Measurements from ENCODE around the gene MORC4. TPM values are rescaled to one million over a fixed set of nuclear protein-coding genes. Genes with fewer than 3 reads are reported as not detected.

The MORC4 gene
- total RNA-seq, 3 donors from 2014 or later (not counting 1 experiment from before 2014, with no cell fraction given), result 2.5 to 3.6 (median 3.0) TPM

- Mint-ChIP-seq H3K27ac (no peak overlapping the region), H3K27me3 (ENCODE audit: low read depth in 2 of 2) (no peaks in the 10 kb centered on the region), H3K9me3 (no peaks in the 10 kb centered on the region), H3K4me3 (no peak overlapping the region), H3K36me3 (no peaks in the 10 kb centered on the region), H3K4me1 (no peaks in the 10 kb centered on the region)
- intact Hi-C loops (cut with micrococcal nuclease), result no loop called here
- H3K4me3 ChIP-seq (ENCODE audit: low read length), result no peak overlapping the region
- H3K36me3 ChIP-seq (ENCODE audit: control insufficient read depth, insufficient read depth, low read length), result no peaks in the 10 kb centered on the region
- ATAC-seq, result no peak
- H3K4me1 ChIP-seq (ENCODE audit: control insufficient read depth, insufficient read depth, low read length), result no peaks in the 10 kb centered on the region
- WGBS (ENCODE audit: insufficient coverage), result 69% methylated on average over 5 of the region's 6 CpGs
- TF ChIP-seq CTCF (IDR thresholded peaks at IDR 0.05), result no peak
- no peaks in the 10 kb centered on the region for H3K9me3 ChIP-seq (ENCODE audit: control insufficient read depth, insufficient read depth, low read length)
- no peak overlapping the region for H3K27ac ChIP-seq (ENCODE audit: low read length)
- DNase-seq, result no peak
- no peaks in the 10 kb centered on the region for H3K27me3 ChIP-seq (ENCODE audit: control insufficient read depth, insufficient read depth, low read length)
Measured at GRCh38 chrX:106932960-106933537, 67.0 kb downstream of the MORC4 start.

- DNase-seq (no peak), ATAC-seq (no peak)
- H3K36me3 Mint-ChIP-seq, result no peaks in the 10 kb centered on the region
- TF ChIP-seq CTCF (IDR thresholded peaks at IDR 0.05), result no peak
- H3K27ac Mint-ChIP-seq, result no peak overlapping the region
- intact Hi-C loops (cut with micrococcal nuclease), result no loop called here
- no peak overlapping the region for H3K4me3 Mint-ChIP-seq
- Histone ChIP-seq H3K4me1 (ENCODE audit: control insufficient read depth, insufficient read depth, low read length) (no peaks in the 10 kb centered on the region), H3K27ac (ENCODE audit: low read length) (no peak overlapping the region), H3K27me3 (ENCODE audit: control insufficient read depth, insufficient read depth, low read length) (no peaks in the 10 kb centered on the region), H3K4me3 (ENCODE audit: low read length) (no peak overlapping the region), H3K9me3 (ENCODE audit: control insufficient read depth, insufficient read depth, low read length) (no peaks in the 10 kb centered on the region), H3K36me3 (ENCODE audit: control insufficient read depth, insufficient read depth, low read length) (no peaks in the 10 kb centered on the region)
- no peaks in the 10 kb centered on the region for H3K27me3 Mint-ChIP-seq (ENCODE audit: low read depth in 2 of 2)
- H3K9me3 Mint-ChIP-seq, result no peaks in the 10 kb centered on the region
- 79% methylated on average over 3 of the region's 4 CpGs for WGBS (ENCODE audit: insufficient coverage)
- no peaks in the 10 kb centered on the region for H3K4me1 Mint-ChIP-seq
Measured at GRCh38 chrX:106932492-106932923, 67.5 kb downstream of the MORC4 start.

DNA sequence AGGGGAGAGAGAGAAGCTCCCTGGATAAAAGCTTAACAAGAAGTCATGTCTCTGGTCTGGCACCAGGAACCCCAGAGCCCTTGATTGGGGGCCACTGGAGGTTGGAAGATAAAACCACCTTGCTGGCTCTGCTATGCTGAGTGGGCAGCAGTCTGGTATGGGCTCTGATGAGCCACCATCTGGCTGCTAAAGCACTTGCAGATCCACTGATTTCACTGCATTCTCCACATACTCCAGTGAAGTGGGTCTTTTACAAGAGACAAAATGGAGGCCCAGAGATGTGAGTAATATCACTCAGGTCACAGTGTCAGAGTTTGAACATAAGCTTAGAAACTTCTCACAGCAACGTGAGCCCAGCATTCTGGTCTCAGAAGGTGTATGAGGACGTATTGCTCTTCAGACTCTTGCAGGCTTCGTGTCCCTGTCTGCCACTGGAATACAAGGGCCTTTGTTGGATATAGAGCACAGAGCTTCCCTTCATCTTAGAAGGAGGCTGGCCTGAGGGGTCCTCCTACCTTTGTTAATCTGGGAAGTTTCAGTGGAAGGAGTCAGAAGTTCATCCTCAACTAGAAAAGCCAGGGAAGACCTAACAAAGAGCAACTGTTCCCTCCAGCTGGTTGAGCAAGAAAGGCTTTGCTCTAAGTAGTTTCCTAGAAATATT lies 68.1 kb downstream of the MORC4 start:
- Histone ChIP-seq H3K4me1 (ENCODE audit: control insufficient read depth, insufficient read depth, low read length) (no peaks in the 10 kb centered on the region), H3K9me3 (ENCODE audit: control insufficient read depth, insufficient read depth, low read length) (no peaks in the 10 kb centered on the region), H3K4me3 (ENCODE audit: low read length) (no peak overlapping the region), H3K36me3 (ENCODE audit: control insufficient read depth, insufficient read depth, low read length) (no peaks in the 10 kb centered on the region), H3K27ac (ENCODE audit: low read length) (no peak overlapping the region), H3K27me3 (ENCODE audit: control insufficient read depth, insufficient read depth, low read length) (no peaks in the 10 kb centered on the region)
- DNase-seq (no peak), ATAC-seq (no peak)
- Mint-ChIP-seq H3K4me1 (no peaks in the 10 kb centered on the region), H3K4me3 (no peak overlapping the region), H3K27me3 (ENCODE audit: low read depth in 2 of 2) (no peaks in the 10 kb centered on the region), H3K9me3 (no peaks in the 10 kb centered on the region), H3K36me3 (no peaks in the 10 kb centered on the region), H3K27ac (no peak overlapping the region)
- 94% methylated on average over 3 of the region's 3 CpGs for WGBS (ENCODE audit: insufficient coverage)
- intact Hi-C loops (cut with micrococcal nuclease), result no loop called here
- no peak for TF ChIP-seq CTCF (IDR thresholded peaks at IDR 0.05)

- H3K27ac ChIP-seq (ENCODE audit: low read length), result no peak overlapping the region
- H3K27me3 ChIP-seq (ENCODE audit: control insufficient read depth, insufficient read depth, low read length), result no peaks in the 10 kb centered on the region
- no peaks in the 10 kb centered on the region for H3K36me3 Mint-ChIP-seq
- H3K4me1 ChIP-seq (ENCODE audit: control insufficient read depth, insufficient read depth, low read length), result no peaks in the 10 kb centered on the region
- 94% methylated on average over 4 of the region's 4 CpGs for WGBS (ENCODE audit: insufficient coverage)
- no peak overlapping the region for H3K4me3 ChIP-seq (ENCODE audit: low read length)
- ATAC-seq (no peak), DNase-seq (no peak)
- no peaks in the 10 kb centered on the region for H3K9me3 Mint-ChIP-seq
- H3K27me3 Mint-ChIP-seq (ENCODE audit: low read depth in 2 of 2), result no peaks in the 10 kb centered on the region
- no peak overlapping the region for H3K27ac Mint-ChIP-seq
- intact Hi-C loops (cut with micrococcal nuclease), result no loop called here
- no peaks in the 10 kb centered on the region for H3K36me3 ChIP-seq (ENCODE audit: control insufficient read depth, insufficient read depth, low read length)
- no peak overlapping the region for H3K4me3 Mint-ChIP-seq
- no peak for TF ChIP-seq CTCF (IDR thresholded peaks at IDR 0.05)
- H3K9me3 ChIP-seq (ENCODE audit: control insufficient read depth, insufficient read depth, low read length), result no peaks in the 10 kb centered on the region
- H3K4me1 Mint-ChIP-seq, result no peaks in the 10 kb centered on the region
Measured at GRCh38 chrX:106928227-106928626, 71.8 kb downstream of the MORC4 start.

Data from natural killer cell (primary cell).